Measurements from ENCODE around the gene TSPAN18.

TSPAN18 gene

GRCh38 chr11:44825058-44825785, 98.5 kb downstream of the TSPAN18 start:
- H3K4me1 ChIP-seq (ENCODE audit: low read length): no peaks in the 10 kb centered on the region
- H3K27ac ChIP-seq (ENCODE audit: low read length): no peak overlapping the region
- H3K36me3 ChIP-seq (replicated peaks; ENCODE audit: low read depth, low read length): no peaks in the 10 kb centered on the region
- no peak overlapping the region for H3K9ac ChIP-seq (ENCODE audit: low read length)
- H3K9me3 ChIP-seq (ENCODE audit: insufficient read depth, low read length): no peaks in the 10 kb centered on the region
- H2AFZ ChIP-seq (ENCODE audit: low read depth, low read length): no peak overlapping the region
- H4K20me1 ChIP-seq (ENCODE audit: insufficient read depth, low read length): no peaks in the 10 kb centered on the region
- no peak overlapping the region for H3K4me2 ChIP-seq (ENCODE audit: low read length)
- H3K79me2 ChIP-seq (ENCODE audit: low read length): no peaks in the 10 kb centered on the region
- TF ChIP-seq EZH2phosphoT487 (IDR thresholded peaks at IDR 0.05; ENCODE audit: low read depth): no peak
- TF ChIP-seq, protein P1, sequence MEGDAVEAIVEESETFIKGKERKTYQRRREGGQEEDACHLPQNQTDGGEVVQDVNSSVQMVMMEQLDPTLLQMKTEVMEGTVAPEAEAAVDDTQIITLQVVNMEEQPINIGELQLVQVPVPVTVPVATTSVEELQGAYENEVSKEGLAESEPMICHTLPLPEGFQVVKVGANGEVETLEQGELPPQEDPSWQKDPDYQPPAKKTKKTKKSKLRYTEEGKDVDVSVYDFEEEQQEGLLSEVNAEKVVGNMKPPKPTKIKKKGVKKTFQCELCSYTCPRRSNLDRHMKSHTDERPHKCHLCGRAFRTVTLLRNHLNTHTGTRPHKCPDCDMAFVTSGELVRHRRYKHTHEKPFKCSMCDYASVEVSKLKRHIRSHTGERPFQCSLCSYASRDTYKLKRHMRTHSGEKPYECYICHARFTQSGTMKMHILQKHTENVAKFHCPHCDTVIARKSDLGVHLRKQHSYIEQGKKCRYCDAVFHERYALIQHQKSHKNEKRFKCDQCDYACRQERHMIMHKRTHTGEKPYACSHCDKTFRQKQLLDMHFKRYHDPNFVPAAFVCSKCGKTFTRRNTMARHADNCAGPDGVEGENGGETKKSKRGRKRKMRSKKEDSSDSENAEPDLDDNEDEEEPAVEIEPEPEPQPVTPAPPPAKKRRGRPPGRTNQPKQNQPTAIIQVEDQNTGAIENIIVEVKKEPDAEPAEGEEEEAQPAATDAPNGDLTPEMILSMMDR (IDR thresholded peaks at IDR 0.05; ENCODE audit: low read depth, low read length): no peak
- no peak overlapping the region for H3K4me3 ChIP-seq (ENCODE audit: low read length)
- H3K27me3 ChIP-seq (ENCODE audit: low read depth, low read length): no peaks in the 10 kb centered on the region

GRCh38 chr11:44826922-44827643, 100.3 kb downstream of the TSPAN18 start:
- Histone ChIP-seq H3K4me2 (ENCODE audit: low read length) (no peak overlapping the region), H3K27me3 (ENCODE audit: low read depth, low read length) (0 out of 2 replicates have a peak, but pooled peaks cover 4% of the 10 kb centered on the region), H3K9ac (ENCODE audit: low read length) (no peak overlapping the region), H3K4me1 (ENCODE audit: low read length) (no peaks in the 10 kb centered on the region), H3K9me3 (ENCODE audit: insufficient read depth, low read length) (no peaks in the 10 kb centered on the region), H3K36me3 (replicated peaks; ENCODE audit: low read depth, low read length) (no peaks in the 10 kb centered on the region), H4K20me1 (ENCODE audit: insufficient read depth, low read length) (no peaks in the 10 kb centered on the region), H3K79me2 (ENCODE audit: low read length) (no peaks in the 10 kb centered on the region), H3K27ac (ENCODE audit: low read length) (no peak overlapping the region), H2AFZ (ENCODE audit: low read depth, low read length) (no peak overlapping the region), H3K4me3 (ENCODE audit: low read length) (no peak overlapping the region)
- TF ChIP-seq, protein P1 (IDR thresholded peaks at IDR 0.05; ENCODE audit: low read depth, low read length): no peak
- no peak for TF ChIP-seq EZH2phosphoT487 (IDR thresholded peaks at IDR 0.05; ENCODE audit: low read depth)

GRCh38 chr11:44828296-44828695, 101.5 kb downstream of the TSPAN18 start:
- H3K79me2 ChIP-seq (ENCODE audit: low read length): no peaks in the 10 kb centered on the region
- H3K4me1 ChIP-seq (ENCODE audit: low read length): no peaks in the 10 kb centered on the region
- no peak overlapping the region for H2AFZ ChIP-seq (ENCODE audit: low read depth, low read length)
- H3K27ac ChIP-seq (ENCODE audit: low read length): no peak overlapping the region
- H3K9me3 ChIP-seq (ENCODE audit: insufficient read depth, low read length): no peaks in the 10 kb centered on the region
- no peak overlapping the region for H3K4me2 ChIP-seq (ENCODE audit: low read length)
- TF ChIP-seq, protein P1 (IDR thresholded peaks at IDR 0.05; ENCODE audit: low read depth, low read length): no peak
- peaks cover 8% of the 10 kb centered on the region; the same call in 1 of the 2 replicates for H3K27me3 ChIP-seq (ENCODE audit: low read depth, low read length)
- no peaks in the 10 kb centered on the region for H3K36me3 ChIP-seq (replicated peaks; ENCODE audit: low read depth, low read length)
- no peaks in the 10 kb centered on the region for H4K20me1 ChIP-seq (ENCODE audit: insufficient read depth, low read length)
- no peak overlapping the region for H3K9ac ChIP-seq (ENCODE audit: low read length)
- H3K4me3 ChIP-seq (ENCODE audit: low read length): no peak overlapping the region

GRCh38 chr11:44829838-44830237, 103.1 kb downstream of the TSPAN18 start:
- Histone ChIP-seq H3K27me3 (ENCODE audit: low read depth, low read length) (peaks cover 13% of the 10 kb centered on the region; the same call in 1 of the 2 replicates), H2AFZ (ENCODE audit: low read depth, low read length) (no peak overlapping the region), H3K36me3 (replicated peaks; ENCODE audit: low read depth, low read length) (no peaks in the 10 kb centered on the region), H3K9ac (ENCODE audit: low read length) (no peak overlapping the region), H3K9me3 (ENCODE audit: insufficient read depth, low read length) (no peaks in the 10 kb centered on the region), H3K27ac (ENCODE audit: low read length) (no peak overlapping the region), H3K4me2 (ENCODE audit: low read length) (no peak overlapping the region), H3K4me1 (ENCODE audit: low read length) (no peaks in the 10 kb centered on the region), H3K79me2 (ENCODE audit: low read length) (no peaks in the 10 kb centered on the region), H4K20me1 (ENCODE audit: insufficient read depth, low read length) (no peaks in the 10 kb centered on the region), H3K4me3 (ENCODE audit: low read length) (no peak overlapping the region)
- TF ChIP-seq, protein P1 (IDR thresholded peaks at IDR 0.05; ENCODE audit: low read depth, low read length): no peak
- TF ChIP-seq EZH2phosphoT487 (IDR thresholded peaks at IDR 0.05; ENCODE audit: low read depth): no peak

Data from OCI-LY3 (cell line).